HG02970 (cell line): ENCODE data around the gene ZSCAN32.

Source experiments
- ATAC-seq: cut with Tn5 transposase; IDR thresholded peaks from one replicate; pipeline ENCODE4 v1.9.1; 2021; ENCODE audit warnings: mild to moderate bottlenecking, moderate library complexity, moderate number of reproducible peaks; ENCODE audit not compliant: unreplicated experiment, low FRiP score

ZSCAN32 gene

GRCh38 chr16:3400779-3401688 lies at the start of gene ZSCAN32, which contains the start of gene ZNF174:
Gene ZSCAN32, minus strand, starts transcription at chr16:3401004. Its CDS starts 3,447 bp downstream, at chr16:3397557.
Gene ZNF174, plus strand, starts transcription at chr16:3401215. Its CDS starts 790 bp downstream, at chr16:3402005.
- ATAC-seq, result peak; percentile 99

DNA sequence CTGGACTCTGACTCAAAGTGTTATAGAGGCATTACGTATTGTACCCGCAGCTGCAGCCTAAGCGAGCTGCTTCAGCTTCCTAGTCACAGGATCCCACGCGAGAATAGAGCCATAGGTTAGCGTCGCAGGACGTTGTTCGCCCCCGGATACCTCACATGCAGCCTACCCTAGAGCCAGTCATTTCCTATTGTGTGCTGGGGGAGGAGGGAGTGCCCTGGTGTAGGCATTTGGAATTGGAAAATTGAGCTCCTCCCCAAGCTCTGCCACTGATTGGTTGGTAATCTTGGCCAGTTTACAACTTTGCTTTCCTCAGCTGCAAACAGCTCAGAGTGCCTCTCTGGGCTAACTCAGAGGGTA lies 43.2 kb upstream of the ZSCAN32 start:
- ATAC-seq, result no peak

DNA sequence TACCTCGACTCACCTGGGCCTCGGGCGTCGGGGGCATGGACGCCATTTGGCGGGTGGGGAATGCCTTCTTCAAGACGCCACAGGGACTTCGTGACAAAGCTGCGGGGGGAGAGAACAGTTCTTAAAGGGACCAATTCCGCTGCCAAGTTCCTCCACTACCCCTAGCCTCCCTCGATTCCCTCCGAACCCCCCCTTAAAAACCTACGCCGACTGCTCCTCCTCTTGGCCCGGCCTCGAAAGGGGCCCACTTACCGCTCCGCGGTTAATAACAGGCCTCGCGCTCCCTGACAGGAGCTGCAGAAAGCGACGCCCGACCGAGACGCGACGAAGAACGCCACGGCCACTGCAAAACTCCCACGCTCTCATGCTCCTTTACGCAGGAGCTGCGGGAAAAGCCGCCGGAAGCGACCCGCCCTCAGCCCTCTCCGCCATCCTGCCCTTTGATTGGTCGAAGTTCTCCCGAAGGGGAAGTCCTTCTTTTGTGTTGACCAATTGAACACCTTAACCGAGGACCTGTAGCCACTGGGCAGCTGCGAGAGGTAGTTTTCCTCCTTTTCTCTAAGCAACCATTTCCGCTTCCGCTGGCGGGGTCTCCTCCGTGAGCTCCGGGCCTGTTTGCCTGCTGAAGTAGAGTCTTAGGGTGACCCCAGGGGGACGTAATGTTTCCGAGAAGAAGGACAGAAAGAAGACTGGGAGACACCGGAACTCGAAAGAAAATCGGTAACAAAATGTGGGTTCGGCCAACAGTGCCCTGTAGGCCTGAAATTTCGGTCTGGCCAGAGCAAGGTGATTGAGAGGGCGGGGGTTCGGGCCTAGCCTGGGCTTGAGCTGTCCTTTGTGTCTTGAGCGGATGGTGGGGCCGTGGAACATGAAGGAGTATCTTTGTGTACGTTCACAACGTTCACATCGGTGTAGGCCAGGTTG lies 42.6 kb upstream of the ZSCAN32 start, which contains the start of the genes NAA60 and ZNF597:
Gene NAA60, plus strand, starts transcription at position 573 of the 924 bp plus-strand sequence. CDS start 32,548 bp downstream, outside the sequence.
Gene ZNF597, minus strand, starts transcription at position 397 of the 924 bp plus-strand sequence. Its CDS starts 351 bp downstream, at position 46.
- peak; percentile 79 for ATAC-seq

GRCh38 chr16:3439637-3440036 lies 38.8 kb upstream of the ZSCAN32 start:
- no peak for ATAC-seq

- no peak for ATAC-seq
Observed at GRCh38 chr16:3434373-3434772, 33.6 kb upstream of the ZSCAN32 start.

DNA sequence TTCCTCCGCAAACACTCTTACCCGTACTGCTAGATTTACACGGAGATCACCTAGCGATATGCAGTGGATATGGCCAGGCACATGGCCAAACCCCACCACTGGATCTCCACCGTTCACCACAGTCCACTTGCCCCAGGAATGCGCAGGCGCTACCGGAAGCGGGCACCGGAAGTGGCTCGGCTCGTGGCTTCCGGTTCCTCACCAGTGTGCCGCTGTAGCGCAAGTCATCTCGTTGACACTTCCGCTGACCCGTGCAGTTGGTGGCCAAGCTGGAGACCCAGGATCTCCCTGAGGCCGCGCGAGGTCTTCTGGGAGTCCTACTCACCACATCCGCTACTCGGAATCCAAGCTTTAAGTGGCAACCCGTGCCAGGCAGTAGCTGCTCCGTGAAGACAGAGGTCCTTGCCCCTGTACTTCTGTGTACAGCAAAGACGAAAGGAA lies 31.0 kb upstream of the ZSCAN32 start:
- no peak for ATAC-seq

DNA sequence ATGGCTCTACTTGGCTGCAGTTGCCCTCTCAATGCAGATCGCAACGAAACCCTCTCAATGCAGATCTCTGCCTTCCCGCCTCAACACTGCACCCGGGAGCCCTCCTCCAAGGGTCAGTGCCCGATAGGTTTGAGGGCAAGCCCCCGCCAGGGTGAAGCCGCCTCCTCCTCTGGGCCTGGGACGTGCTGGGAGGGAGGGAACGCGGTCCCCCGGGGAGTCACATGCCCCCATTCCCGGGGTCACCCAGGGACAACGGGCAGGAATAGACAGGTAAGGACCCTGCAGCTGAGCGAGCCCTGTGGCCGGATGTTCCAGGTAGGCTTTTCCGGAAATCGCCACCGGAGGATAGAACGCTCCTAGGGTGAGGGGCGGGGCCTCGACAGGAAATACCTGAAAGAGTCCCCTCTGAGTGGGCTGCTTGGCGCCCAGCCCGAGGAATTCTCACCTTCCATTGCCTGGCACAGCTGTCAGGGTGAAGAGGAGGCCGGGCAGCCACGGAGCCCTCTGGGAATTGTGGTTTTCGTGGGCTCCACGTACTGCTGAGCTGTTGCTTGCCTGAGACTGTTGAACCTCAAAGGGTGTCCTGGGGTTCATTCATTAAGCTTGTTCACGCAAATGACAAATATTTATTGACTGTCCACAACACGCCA lies 13.1 kb upstream of the ZSCAN32 start:
- ATAC-seq, result no peak

DNA sequence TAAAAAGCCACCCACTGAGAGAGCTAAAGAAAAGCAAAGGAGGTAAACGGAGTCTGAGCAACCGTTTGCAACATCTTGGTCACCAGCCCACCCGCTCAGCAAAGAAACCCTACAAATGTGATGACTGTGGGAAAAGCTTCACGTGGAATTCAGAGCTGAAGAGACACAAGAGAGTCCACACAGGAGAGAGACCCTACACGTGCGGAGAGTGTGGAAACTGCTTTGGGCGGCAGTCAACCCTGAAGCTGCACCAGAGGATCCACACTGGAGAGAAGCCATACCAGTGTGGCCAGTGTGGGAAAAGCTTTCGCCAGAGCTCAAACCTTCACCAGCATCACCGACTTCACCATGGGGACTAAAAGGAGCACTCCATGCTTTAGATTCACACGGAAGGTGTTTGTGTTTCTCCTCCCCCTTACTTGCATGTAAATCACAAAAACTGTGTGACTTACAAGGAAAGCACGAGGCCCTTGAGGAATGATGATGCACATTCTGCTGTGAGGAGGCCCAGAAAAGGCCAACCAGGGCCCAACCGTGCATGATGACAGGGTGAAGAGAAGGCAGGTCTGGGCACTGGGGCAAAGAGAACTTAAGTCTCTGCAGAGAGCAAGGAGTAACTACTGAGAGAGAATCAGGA lies 7.9 kb upstream of the ZSCAN32 start:
- no peak for ATAC-seq

- ATAC-seq, result no peak
Observed at GRCh38 chr16:3401719-3402397, 1.1 kb upstream of the ZSCAN32 start.

GRCh38 chr16:3400446-3400778 lies 392 bp downstream of the ZSCAN32 start:
- ATAC-seq, result peak; percentile 34

- no peak for ATAC-seq
Observed at GRCh38 chr16:3389663-3390338, 11.0 kb downstream of the ZSCAN32 start.

GRCh38 chr16:3388325-3388724 lies 12.5 kb downstream of the ZSCAN32 start:
- ATAC-seq, result no peak

DNA sequence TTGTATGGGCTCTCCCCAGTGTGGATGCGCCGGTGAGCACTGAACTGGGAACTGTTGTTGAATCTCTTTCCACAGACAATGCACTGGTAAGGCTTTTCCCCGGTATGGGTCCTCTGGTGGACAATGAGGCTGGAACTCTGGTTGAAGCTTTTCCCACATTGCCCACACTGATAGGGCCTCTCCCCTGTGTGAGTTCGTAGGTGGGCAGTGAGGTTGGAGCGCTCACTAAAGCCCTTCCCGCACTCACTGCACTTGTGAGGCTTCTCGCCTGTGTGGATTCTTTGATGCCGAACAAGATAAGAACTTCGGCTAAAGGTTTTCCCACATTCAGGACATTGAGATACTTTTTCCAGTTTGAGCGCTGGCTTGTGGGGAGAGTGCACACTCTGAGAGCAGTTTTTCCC lies 17.8 kb downstream of the ZSCAN32 start:
- ATAC-seq, result no peak

DNA sequence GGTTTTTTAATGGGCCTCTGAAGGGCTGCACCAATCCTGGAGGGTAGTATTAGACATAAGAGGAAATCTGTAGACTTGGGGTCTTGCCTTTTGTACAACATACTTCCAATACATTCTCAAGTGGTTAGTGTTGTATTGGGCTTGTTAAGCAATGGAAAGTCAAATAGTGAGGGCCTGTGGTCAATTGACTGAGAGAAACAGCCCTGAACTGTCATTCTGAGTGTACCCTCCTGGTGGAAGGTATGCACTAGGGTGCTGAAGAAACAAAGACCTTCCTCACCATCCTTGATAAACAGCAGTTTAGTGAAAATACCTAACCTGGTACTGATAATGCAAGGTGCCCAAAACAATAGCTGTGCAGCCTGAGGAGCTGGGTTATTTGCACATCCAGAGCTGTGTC lies 22.9 kb downstream of the ZSCAN32 start:
- ATAC-seq, result no peak

DNA sequence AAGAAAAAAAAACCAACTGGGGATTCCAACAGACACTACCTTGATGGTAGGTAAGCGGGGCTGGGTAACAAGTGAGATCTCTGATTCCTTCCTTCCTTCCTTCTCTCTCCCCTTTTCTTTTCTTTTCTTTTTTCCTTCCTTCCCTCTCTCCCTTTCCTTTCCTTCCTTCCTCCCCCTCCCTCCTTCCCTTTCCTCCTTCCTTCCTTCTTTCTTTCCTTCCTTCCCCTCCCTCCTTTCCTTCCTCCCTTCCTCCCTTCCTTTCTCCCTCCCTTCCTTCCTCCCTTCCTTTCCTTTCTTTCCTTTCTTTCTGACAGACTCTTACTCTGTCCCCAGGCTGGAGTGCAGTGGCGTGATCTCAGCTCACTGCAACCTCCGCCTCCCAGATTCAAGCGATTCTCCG lies 25.1 kb downstream of the ZSCAN32 start:
- no peak for ATAC-seq

GRCh38 chr16:3369073-3369472 lies 31.7 kb downstream of the ZSCAN32 start:
- no peak for ATAC-seq

- ATAC-seq, result no peak
Observed at GRCh38 chr16:3364774-3365427, 35.9 kb downstream of the ZSCAN32 start.

GRCh38 chr16:3363793-3364192 lies 37.0 kb downstream of the ZSCAN32 start:
- no peak for ATAC-seq
